Inferior parietal cortex (tissue), 1 donor: ENCODE data around the gene GAS2L1.

ENCODE experiments used
- DNase-seq: peaks from one replicate; pipeline ENCODE4 v3.0.0-alpha.2; 2016; ENCODE audit errors: extremely low spot score

The GAS2L1 gene

DNA sequence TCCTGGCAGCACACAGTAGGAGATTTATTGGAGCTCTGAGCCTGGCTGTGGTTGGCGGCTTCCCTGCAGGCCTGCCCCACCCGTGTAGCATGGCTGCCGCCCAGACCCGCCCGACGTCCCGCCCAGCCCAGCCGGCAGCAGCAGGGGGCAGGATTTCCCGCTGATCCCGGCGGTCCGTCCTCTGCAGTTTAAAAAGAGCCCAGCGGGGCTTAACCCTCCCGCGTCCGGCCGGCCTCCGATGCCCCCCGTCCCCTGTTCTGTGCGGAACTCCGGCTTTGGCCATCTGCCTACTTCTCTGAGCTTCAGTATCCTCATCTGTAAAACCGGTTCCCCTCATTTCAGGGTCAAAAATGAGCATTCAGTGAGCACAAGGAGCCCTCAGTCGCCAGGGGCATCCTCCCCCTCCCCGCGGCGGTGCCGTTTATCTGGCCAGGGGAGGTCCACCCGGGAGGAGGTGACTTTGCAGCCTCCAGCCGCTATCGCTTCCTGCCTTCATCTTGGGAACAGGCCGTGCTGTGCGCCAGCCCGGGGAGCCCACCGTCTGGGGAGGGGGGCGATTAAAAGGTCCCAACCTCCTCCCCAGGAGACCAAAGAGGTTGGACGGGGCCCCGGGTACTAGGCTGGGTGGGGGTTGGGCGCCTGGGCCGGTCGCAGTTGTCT, at the start of gene GAS2L1:
TSS of gene GAS2L1 (plus strand) at position 476 of the 660 bp plus-strand sequence. CDS start 1,456 bp downstream, outside the sequence.
- DNase-seq: peak; percentile 64

DNA sequence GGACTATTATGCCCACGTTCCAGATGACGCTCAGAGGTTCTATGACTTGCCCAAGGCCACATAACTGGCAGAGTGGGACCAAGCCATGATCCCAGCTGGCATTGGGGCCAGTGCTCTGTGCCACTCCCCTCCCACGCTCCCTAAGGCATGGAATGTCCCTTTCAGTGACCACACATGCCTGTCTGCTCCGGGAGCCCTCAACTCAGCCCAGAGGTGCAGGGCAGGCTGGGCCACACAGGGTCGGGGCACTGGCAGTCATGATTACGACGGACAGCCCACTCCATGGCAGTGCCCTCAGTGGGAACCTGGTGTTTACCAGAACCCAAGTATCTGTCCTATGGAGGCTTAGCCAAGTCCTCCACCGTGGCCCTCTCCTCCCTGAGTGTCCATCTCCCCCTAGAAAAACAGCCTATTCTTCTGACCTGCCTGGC, 48.7 kb upstream of the GAS2L1 start:
- no peak for DNase-seq

DNA sequence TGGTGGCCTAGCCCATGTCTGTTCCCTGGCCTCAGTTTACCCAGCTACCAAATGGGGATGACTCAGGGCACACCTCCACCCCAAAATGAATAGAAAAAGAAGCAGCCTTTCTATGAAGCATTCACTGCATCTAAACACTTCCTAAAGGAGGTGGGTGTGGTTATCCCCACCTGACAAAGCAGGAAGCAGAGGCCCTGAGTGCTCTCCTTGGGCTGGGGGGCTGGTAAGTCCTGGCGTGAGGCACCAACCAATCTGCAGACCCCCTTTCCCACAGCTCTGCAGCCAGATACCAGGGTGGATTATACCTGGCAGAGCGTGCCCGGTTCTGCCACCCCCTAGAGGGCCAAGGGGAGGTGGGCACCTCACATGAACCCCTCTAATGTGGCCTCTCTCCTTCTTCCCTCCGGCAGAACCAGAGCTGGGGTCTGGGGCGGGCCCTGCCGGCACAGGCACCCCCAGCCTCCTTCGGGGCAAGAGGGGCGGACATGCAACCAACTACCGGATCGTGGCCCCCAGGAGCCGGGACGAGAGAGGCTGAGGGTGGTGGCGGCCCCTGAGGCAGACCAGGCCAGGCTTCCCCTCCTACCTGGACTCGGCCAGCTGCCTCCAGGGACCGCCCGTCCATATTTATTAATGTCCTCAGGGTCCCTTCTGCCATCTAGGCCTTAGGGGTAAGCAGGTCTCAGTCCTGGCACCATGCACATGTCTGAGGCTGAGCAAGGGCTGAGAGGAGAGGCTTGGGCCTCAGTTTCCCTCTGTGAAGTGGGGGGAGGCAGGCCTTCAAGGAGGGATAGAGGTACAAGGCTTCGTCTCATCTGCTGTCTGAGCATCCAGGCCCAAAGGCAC, 47.8 kb upstream of the GAS2L1 start:
- no peak for DNase-seq

DNA sequence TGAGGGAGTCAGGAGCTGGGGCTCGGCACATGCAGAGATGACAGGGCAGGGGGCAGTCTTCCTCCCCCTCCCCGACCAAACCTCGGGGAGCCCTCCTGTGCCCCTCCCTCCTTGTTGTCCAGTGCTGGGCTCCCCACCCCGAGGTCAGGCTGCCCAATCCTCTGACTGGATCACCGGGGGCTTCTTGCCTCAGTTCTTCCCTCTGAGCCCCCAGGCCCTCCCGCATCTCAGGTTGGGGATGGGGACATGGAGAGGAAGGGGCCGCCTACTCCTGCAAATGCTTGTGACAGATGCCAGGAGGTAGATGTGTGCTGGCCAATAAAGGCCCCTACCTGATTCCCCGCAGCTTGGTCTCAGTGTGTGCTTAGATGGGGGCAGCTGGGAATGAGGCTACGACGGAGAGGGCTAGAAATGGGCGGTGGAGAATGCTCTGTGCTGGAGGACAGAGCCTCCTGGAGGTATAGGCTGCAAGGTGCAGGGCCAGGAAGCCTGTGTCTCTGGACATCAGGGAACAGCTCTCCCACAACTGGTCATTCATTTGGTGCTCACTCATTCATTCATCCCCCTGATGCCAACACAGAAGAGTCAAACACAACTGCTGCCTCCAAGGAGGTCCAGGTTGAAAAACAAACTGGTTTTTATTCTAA, 47.1 kb upstream of the GAS2L1 start:
- DNase-seq: no peak

DNA sequence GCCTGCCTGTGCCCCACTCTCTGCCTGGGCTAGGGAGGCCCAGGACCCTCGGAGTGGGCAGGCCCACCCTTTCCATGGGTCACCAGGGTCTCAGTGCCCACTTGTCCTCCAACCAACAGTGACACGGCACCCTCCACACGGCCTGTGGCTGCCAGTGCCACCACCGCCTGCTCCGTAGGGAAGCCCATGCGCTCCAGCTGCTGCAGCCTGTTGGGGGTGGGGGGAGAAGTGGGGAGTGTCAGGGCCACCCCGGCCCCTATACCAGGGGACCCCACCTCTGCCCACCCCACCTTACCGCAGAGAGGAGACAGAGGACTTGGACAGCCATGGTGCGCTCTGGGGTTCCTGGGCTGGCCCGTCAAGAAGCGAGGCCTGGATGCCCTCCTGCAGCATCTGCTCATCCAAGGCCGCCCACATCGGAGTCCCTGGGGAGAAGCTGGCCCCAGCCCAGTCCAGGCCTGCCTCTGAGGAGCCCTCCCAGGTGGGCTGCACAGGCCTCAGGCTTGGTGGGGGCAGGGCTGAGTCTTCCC, 46.4 kb upstream of the GAS2L1 start:
- no peak for DNase-seq

DNA sequence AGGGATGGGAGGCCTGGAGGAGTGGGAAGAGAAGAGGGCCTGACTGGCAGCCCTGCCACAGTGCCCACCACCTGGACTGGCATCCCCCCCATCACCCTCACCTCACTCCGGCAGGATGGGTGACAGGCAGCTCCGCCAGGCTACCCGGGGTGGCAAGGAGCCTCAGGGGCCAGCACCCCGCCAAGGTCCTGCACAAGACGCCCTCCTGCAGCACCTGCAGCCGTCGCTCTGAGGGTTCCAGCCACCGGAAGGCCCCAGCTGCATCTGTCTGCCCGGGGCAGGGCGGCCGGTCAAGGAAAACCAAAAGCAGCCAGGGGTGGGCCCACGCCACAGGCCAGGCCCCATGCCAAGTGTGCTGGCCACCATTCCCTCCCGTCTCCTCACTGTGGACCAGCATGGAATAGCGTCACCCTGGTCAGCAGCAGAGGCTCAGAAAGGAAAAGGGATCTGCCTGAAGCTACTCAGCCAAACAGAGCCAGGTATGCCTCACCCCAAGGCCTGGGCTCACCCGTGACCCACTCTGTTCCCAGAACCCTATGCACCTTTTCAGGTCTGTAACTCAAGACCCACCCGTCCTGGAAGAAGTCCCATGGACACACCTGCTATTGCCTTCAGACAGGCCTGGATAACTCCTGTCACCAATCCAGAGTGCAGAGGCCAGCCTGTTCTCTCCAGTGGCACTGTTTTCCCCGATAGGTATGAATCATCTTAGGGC, 45.7 kb upstream of the GAS2L1 start:
- DNase-seq: no peak

DNA sequence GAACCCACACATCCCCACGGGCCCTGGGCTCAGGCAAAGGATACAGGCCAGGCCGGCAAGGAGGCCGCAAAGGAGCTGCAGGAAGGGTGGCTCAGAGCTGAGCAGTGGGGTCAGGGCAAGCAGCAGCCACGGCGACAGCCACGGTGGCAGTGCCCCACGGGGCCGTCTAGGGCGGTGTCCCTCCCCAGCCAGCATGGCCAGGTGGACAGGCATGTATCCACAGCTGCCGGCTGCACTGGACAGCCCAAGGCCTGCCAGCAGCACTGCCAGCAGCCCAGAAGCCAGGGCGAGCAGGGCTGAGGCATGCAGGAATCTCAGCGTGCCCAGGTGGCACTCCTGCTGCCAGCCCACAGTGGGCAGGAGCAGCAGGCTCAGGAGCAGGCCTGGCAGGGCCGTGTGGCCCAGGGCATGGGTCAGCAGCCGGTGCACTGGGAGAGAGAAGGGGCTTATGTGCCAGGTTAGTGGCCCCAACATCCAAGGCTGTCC, 42.6 kb upstream of the GAS2L1 start:
- DNase-seq: no peak

DNA sequence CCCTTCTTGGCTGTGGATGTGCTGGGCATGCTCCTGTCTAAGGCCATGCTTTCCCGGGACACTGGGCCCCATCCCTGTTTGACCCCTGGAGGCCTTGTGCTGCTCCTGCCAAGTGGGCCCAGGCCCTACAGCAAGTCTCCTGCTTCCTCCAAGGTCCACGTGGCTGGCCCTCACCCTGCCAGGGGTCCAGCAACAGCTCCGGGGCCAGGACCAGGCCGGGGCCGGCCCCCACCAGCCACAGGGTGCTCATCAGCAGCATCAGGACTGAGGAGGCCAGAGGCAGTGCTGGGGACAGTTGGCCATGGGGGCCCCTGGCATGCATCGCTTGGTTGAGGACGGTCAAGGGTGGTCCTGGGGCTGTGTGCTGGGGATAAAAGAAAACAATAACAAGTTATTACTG, 41.1 kb upstream of the GAS2L1 start:
- no peak for DNase-seq

DNA sequence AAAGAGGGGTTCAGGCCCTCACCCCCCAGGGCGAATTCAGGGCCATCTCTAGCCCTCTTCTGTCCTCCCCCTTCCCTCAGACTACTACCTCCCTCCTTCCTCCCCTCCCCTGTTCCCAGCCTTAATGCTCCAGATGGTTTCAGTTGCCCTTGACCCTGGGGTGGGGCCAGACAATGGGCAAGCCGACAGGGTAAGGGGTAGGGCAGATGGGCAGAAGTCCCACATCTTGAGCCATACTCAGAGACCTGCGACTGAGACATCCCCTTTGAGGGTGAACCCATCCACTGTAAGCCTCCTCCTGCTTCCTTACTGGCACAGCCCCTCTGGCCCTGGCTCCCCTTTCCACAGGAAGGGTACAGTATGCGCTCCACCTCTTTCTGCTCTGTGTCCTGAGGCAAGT, 40.5 kb upstream of the GAS2L1 start:
- DNase-seq: no peak

DNA sequence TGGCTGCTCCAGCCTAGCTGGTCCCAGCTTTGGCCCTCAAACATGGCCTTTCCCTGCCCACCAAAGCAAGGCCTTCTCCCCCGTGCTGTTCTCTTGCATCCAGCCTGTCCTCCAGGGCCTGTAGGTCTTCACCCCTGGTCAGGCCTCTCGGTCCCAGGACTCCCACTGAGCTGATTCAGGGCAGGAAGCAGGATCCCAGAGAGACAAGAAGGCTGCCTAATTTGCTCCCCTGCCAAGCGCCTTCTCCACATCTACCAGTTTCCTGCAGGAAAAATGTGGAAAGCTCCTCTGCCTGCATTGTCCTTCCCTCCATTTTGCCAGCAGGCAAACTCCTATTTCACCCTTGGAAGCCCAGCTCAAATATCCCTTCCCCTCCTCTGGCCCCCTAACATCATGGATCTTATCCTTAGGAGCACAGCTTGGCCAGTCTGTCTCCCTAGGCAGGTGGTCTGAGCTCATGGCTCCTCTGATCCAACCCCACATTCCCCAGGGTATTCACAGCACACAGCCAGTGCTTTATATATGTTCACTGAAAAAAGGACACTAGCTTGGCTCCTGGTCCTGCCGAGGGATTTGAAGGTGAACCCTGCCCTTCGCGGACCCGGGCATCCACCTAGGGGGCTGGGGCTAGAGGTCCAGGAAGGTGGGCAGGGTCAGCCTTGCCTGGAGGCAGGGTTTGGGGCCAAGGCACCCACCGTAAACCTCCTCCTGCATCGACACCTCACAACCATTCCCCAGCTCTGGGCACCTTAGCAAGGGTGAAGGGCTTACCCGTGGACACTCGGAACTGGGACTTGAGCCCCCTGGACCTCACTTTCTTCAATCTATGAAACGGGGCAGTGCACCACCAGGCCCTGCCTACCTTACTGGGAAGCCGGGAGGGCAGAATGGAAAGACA, 39.6 kb upstream of the GAS2L1 start:
- DNase-seq: no peak

DNA sequence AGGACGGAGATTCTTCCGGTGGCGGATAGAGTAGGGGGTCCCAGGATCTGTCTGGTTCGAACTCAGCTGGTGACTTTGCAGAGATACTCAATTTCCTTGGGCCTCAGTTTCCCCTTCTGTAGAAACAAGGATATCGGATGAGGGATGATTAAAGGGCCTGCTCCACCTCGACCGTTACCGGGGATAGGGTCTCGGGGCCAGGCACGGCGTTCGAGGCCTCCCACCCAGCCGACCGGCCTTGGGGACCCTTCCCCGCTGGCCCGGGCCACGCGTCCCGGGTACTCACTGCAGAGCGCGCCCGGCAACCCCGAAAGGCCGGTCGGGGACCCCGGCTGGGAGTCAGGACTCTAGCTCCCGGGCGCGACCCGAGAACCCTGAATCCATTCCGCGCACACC, 39.0 kb upstream of the GAS2L1 start:
- DNase-seq: no peak

DNA sequence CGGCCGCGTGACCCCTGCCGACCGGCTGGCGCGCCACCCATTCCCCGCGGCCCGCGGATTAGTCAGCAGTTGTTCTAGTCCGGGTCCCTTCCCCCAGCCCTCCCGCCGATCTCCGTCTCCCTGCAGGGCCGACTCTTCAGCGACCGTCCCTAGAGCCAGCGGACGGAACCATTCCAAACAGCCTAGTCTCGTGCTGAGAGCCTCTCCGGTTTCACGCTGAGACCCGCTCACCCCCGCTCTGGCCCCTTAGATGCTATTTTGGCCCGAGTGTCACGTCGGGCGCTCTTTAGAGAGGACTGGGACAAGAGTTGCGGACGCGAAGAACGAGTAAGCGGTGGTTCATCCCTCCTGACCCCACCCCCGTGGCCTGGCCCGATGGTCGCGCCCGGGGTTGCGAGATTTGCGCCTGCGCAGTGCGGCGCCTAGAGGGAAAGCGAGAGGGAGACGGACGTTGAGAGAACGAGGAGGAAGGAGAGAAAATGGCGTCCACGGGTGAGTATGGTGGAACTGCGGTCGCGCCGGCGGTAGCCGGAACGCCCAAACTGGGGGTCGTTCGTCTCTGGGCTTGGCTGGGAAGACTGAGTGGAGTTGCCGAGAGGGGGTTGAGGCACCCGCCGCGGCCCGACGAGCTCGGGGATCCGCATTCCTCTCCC, 38.5 kb upstream of the GAS2L1 start, which contains the start of the genes EWSR1 and RHBDD3:
TSS of gene EWSR1 (plus strand) at position 411 of the 653 bp plus-strand sequence. CDS start at position 480, 69 bp downstream.
TSS of gene RHBDD3 (minus strand) at position 124 of the 653 bp plus-strand sequence. CDS start 2,355 bp downstream, outside the sequence.
- peak; percentile 96 for DNase-seq

DNA sequence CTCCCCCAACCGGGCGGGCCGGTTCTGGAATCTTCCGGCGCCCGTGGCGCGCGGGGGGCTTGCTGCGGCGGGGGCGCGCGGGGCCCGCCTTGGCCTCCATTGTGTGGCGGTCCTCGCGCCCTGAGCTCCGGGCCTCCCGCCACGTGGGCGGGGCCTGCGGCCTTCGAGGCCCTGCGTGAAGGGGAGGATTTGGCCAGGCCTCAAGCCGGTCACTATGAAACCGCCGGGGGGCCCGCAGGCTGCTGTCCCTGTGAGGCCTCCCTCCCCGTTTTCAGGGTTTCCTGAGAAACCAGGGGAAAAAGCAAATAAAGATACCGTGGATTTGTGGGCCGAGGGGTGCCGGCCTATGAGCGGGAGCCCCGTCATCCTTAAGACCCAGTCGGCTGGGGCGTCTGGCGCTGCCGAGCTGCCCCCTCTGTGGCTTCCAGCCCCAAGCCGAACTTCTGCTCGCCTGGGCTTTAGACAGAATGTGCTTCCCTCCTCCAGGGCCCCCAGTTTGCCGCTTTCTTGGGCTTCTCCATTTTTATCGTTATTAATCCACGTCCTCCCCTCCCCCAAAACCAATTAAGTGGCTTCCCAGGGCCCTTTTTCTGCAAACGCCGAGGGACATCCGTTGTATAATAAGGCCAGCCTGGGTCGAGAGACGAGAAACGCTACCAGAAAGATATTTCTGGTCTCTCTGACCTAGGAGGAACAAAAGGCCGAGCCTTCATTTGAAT, 37.8 kb upstream of the GAS2L1 start:
- peak; percentile 34 for DNase-seq

DNA sequence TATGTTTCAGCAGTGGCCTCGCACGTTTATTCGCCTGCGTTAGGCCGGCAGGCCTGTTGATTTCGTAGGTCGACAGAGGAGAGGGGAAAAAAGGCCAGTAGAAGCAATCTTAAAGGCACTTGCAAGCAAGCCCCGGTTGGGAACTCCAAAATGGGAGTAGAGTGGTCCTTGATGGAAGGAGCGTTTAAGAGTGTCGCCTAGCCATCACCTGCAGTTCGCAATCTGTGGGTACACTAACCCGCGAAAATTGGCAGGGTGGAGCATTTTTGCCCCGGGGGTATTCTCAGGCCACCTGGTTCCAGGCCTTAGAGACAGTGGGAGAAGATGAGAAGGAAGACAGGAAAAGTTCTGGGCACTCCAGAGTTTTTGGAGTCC, 37.2 kb upstream of the GAS2L1 start:
- no peak for DNase-seq

DNA sequence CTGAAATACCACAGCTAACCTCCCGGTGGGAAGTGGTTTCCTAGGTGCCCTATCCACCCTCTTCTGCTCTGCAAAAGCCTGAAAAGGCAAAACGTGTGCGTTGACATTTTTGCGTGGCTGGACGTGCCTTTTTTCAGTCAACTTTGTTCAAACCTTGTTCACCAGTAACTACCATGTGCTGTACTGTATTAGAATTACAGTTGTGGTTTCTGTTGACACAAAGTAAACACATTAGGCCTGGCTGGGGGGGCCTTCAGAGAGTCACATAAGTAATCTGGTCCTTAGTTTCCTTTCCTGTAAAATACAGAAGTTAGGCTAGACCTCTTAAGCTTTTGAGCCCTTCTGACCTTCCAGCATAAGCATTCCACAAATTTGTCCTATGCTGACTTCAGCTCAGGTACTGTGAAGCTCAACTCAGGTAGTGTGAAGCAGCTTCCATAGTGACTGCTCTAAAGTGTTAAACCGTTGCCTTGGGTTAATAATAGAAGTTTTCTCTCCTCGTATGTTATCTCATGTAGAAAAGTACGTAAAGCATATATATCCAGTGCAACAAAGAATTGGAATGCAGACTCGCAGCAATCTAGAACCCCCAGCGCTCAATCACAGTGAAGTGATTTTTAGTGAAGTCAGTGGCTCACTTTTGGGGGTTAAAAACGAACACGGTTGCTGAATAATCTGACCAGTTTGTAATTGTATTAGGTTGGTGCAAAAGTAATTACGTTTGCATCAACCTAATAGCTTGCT, 36.5 kb upstream of the GAS2L1 start:
- DNase-seq: no peak

DNA sequence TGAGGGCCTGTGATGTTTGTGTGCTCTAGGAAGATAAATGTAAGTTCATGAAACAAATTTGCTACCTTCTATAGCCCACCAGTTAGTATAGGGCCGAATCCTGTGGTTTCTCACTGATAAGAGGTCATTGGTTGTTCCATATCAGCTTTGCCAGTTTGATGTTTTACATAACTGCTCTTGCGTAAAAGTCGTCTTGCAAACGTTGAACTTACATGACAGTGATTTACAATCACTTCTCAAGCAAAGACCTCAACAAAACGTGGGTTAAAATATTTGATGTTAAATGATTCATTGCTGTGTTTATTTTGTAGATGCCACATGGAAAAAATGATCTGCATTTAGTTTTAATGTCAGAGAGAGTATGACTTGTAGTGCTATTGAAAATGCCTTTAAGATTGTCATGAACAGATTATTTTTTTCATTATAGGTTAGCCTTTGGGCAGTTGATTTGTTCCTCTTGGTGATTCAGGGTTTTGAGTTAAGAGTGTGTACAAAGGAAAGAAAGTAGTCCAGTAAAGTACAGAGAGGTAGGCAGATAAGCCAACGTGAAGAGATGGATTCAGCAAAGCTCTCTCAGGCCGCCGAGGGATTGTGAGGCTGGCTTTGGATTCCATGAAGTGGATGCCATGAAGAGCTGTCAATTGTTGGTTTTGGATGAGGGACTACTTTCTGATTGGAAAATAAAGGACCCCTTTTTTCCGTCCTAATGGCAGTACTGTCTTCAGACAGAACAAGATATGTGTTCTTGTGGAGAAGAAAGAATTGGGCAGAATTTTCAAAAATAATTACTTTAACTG, 35.8 kb upstream of the GAS2L1 start:
- no peak for DNase-seq

DNA sequence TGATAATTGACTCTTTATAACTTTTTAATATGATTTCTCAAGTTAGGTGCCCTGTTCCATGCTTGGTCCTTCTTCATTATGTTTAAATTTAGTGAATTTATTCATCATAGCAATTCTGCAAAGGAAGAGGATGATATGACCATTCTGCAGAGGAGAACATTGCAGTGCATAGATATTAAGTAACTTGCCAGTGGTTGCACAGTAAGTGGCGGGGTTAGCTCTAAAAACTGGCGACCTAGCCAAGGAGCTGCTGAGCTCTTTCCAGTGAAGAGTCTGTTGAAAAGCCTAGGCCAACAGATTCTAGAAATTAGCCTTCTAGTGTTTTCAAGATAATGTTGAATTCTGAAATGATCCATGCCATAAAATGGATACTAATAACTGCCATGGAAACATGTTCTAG, 33.8 kb upstream of the GAS2L1 start:
- DNase-seq: no peak

DNA sequence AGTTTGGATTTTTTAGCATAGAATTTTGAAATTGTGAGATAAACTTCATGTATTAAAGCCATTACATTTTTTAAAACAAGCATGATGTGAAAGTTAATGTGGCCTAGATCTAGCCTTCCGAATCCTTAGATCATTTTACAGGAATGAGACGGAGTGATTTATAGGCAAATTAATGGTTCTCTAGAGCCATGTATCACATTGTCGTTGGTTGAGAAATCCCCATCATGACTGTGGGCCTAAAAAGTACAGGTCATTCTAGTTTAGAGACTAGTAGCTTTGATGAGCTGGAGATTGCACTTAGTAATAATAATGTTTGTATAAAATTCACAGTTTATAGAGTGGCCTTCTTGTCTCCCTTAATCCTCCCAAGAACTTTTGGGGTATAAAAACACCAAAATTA, 31.3 kb upstream of the GAS2L1 start:
- no peak for DNase-seq
